K562 treated with DMSO at 1 percent for 4 hours (cell line): ENCODE data around the gene GRAMD1C. TPM values are rescaled to one million over a fixed set of nuclear protein-coding genes. Genes with fewer than 3 reads are reported as not detected.

ENCODE experiments used
- total RNA-seq: library from RNA; unstranded; fragments of 300-600 nt; gene quantifications from 2 replicates; pipeline ENCODE4 v1.2.3, GENCODE V29; 2022; ENCODE audit not compliant: insufficient read depth

Gene GRAMD1C
- total RNA-seq = not detected in 2 replicates

DNA sequence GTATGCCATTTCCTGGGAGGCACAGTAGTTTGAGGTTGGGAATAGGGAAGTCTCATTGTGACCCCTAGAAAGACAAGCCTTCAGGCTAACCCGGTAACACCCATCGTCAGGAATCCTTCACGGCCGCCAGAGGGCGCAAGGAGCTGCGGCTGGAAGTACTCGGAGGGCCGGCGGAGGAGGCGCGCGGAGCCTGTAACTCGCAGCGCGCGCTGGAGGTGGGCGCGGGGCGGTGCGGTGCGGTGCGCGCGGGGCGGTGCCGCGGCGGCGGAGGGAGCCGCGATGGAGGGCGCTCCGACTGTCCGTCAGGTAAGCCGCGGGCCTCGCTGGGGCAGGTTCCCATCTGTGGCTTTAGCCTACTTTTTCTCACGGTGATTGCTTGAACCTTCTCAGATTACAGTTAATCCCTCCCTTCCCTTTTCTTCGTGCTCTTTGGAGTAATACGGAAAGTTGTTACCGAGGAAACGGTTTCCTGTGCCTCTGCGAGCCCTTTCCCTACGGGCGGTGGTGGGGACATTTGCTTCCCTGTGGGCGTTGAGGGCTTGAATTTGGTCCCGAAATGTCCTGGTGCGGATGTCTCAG lies at the start of gene GRAMD1C:
Gene GRAMD1C (plus strand): TSS at position 158 of the 579 bp plus-strand sequence. CDS start 122 bp downstream, at position 280.

DNA sequence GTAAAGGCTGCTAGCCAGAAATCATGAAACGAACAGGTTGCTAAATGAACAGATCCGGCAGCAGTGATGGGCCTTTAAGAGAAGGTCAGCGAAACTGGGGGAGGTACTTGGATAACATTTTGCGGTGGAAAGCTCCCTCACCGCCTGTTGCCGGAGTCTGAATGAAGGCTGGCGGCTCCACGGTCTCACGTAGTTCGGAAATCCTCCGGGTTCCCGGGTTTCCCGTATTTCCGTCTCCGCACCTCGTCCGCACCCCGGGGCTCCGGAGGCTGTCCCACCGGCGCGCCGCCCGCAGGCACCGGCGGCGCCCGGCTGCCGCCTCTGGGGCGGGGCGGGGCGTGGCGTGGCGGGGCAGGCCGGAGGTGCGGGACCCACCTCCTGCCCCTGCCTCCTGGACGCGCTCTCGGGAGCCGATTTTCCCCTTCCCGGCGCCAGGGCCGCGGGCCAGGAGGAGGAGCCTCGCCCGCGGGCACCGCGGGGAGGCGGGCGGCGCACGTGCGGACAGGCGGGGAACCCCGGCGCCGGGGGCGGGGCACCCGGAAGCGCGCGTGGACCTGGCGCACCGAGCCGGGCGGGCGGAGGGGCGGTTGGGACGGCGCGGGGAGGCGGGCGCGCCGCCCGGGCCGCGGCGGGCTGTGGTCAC lies 108.9 kb downstream of the GRAMD1C start, which contains the start of gene ZDHHC23:
Gene ZDHHC23 (plus strand): TSS at position 642 of the 643 bp plus-strand sequence. CDS start 790 bp downstream, outside the sequence.

Other genes starting within 250 kb of the GRAMD1C start
- 0.66 and 2.0 TPM in 2 replicates for gene USF3, start 142.1 kb upstream of the GRAMD1C start, total RNA-seq
- gene NAA50, start 92.5 kb upstream of the GRAMD1C start, total RNA-seq = 49.6 and 67.5 TPM in 2 replicates
- 20.9 and 23.9 TPM in 2 replicates for gene ATP6V1A, start 91.8 kb upstream of the GRAMD1C start, total RNA-seq
- 0.16 TPM in 1 of 2 replicates, not detected in the other for gene ZDHHC23, start 109.2 kb downstream of the GRAMD1C start, total RNA-seq
- not detected in 2 replicates for gene CCDC191, start 217.7 kb downstream of the GRAMD1C start, total RNA-seq
- gene QTRT2, start 217.9 kb downstream of the GRAMD1C start, total RNA-seq = 3.3 and 7.3 TPM in 2 replicates